Trophoblast cell (in vitro differentiated cells and primary cell): Measurements from ENCODE around the gene IGF1R.

Experiments used
- DNase-seq, 2 donors: peaks; one replicate each; pipeline ENCODE4 v3.0.0-alpha.2; 2016
- H2AFZ ChIP-seq: 2 replicates; pipeline ENCODE4 v1.6.1; 2013; ENCODE audit warnings: low read length, moderate library complexity, mild to moderate bottlenecking; ENCODE audit not compliant: insufficient read depth, poor library complexity
- H2AK5ac ChIP-seq: 2 replicates; pipeline ENCODE4 v1.6.1; 2013; ENCODE audit warnings: mild to moderate bottlenecking, low read length
- H2BK120ac ChIP-seq: 2 replicates; pipeline ENCODE4 v1.6.1; 2013; ENCODE audit warnings: low read length, mild to moderate bottlenecking, moderate library complexity; ENCODE audit not compliant: insufficient read depth, poor library complexity
- H2BK12ac ChIP-seq: 2 replicates; pipeline ENCODE4 v1.6.1; 2013; ENCODE audit warnings: mild to moderate bottlenecking, low read length, moderate library complexity
- H2BK5ac ChIP-seq: 2 replicates; pipeline ENCODE4 v1.6.1; 2013; ENCODE audit warnings: low read length, low read depth, moderate library complexity, mild to moderate bottlenecking; ENCODE audit not compliant: poor library complexity
- H3K14ac ChIP-seq: 2 replicates; pipeline ENCODE4 v1.6.1; 2013; ENCODE audit warnings: mild to moderate bottlenecking, low read length
- H3K18ac ChIP-seq: 2 replicates; pipeline ENCODE4 v1.6.1; 2013; ENCODE audit warnings: mild to moderate bottlenecking, low read length
- H3K23ac ChIP-seq: 2 replicates; pipeline ENCODE4 v1.6.1; 2013; ENCODE audit warnings: low read length
- H3K27ac ChIP-seq: 2 replicates; pipeline ENCODE4 v1.5.1; 2013; ENCODE audit warnings: low read depth, mild to moderate bottlenecking, inconsistent platforms, low read length, moderate library complexity
- H3K27me3 ChIP-seq: 2 replicates; pipeline ENCODE4 v1.6.1; 2013; ENCODE audit warnings: inconsistent platforms, mild to moderate bottlenecking, low read length, moderate library complexity; ENCODE audit not compliant: insufficient read depth
- H3K36me3 ChIP-seq, 2 experiments: 1 replicate in 1 of 2; 2 replicates in 1 of 2; pipeline ENCODE4 v1.6.1; 2013; ENCODE audit warnings: low read length in 2 of 2, mild to moderate bottlenecking in 2 of 2, moderate library complexity in 1 of 2; ENCODE audit not compliant: insufficient read depth in 2 of 2, control insufficient read depth in 1 of 2
- H3K4ac ChIP-seq: 2 replicates; pipeline ENCODE4 v1.6.1; 2013; ENCODE audit warnings: low read depth, mild to moderate bottlenecking, low read length, moderate library complexity
- H3K4me1 ChIP-seq, 2 experiments: 1 replicate in 1 of 2; 2 replicates in 1 of 2; pipeline ENCODE4 v1.6.1; 2013; ENCODE audit warnings: low read length in 2 of 2, mild to moderate bottlenecking in 2 of 2, moderate library complexity in 1 of 2; ENCODE audit not compliant: insufficient read depth in 2 of 2, control insufficient read depth in 1 of 2
- H3K4me2 ChIP-seq: 2 replicates; pipeline ENCODE4 v1.6.1; 2013; ENCODE audit warnings: inconsistent platforms, mild to moderate bottlenecking, low read length, moderate library complexity
- H3K4me3 ChIP-seq: 2 replicates; pipeline ENCODE4 v1.5.1; 2013; ENCODE audit warnings: mild to moderate bottlenecking, low read depth, low read length, inconsistent platforms
- H3K79me1 ChIP-seq: one replicate; pipeline ENCODE4 v1.6.1; 2013; ENCODE audit warnings: low read length
- H3K79me2 ChIP-seq: 2 replicates; pipeline ENCODE4 v1.6.1; 2013; ENCODE audit warnings: low read length, mild to moderate bottlenecking; ENCODE audit not compliant: control insufficient read depth, insufficient read depth, poor library complexity
- H3K9ac ChIP-seq: 2 replicates; pipeline ENCODE4 v1.6.1; 2013; ENCODE audit warnings: mild to moderate bottlenecking, low read length
- H3K9me3 ChIP-seq: 2 replicates; pipeline ENCODE4 v1.6.1; 2013; ENCODE audit warnings: low read depth, mild to moderate bottlenecking, control low read depth, inconsistent platforms, low read length; ENCODE audit not compliant: insufficient read depth
- H4K12ac ChIP-seq: 2 replicates; pipeline ENCODE4 v1.6.1; 2013; ENCODE audit warnings: low read depth, mild to moderate bottlenecking, low read length, moderate library complexity
- H4K8ac ChIP-seq: 2 replicates; pipeline ENCODE4 v1.6.1; 2013; ENCODE audit warnings: low read depth, mild to moderate bottlenecking, low read length, moderate library complexity
- H4K91ac ChIP-seq: one replicate; pipeline ENCODE4 v1.6.1; 2013; ENCODE audit warnings: low read depth, mild to moderate bottlenecking, low read length, moderate library complexity
- WGBS: extraction: QIAGEN DNeasy Blood & Tissue Kit; methylation state at CpG from one replicate; pipeline ENCODE4 v1.1.7; 2013; ENCODE audit warnings: missing lambda C conversion rate; ENCODE audit not compliant: insufficient read length, insufficient coverage; ENCODE audit errors: extremely low coverage; 5-methylcytosine and 5-hydroxymethylcytosine counted together

IGF1R gene

GRCh38 chr15:98823616-98824015, 175.3 kb downstream of the IGF1R start:
- H3K36me3 ChIP-seq, result no peaks in the 10 kb centered on the region
- no peak overlapping the region for H3K4ac ChIP-seq
- no peak overlapping the region for H3K9ac ChIP-seq
- no peak overlapping the region for H3K18ac ChIP-seq
- DNase-seq, result no peak
- H3K79me1 ChIP-seq, result no peaks in the 10 kb centered on the region
- H2AFZ ChIP-seq, result no peak overlapping the region
- H3K4me1 ChIP-seq, result peaks cover 0 to 2% of the 10 kb centered on the region in 2 experiments
- H4K91ac ChIP-seq, result no peak overlapping the region
- no peaks in the 10 kb centered on the region for H3K27me3 ChIP-seq
- no peak overlapping the region for H3K27ac ChIP-seq
- no peak overlapping the region for H3K23ac ChIP-seq
- no peak overlapping the region for H3K4me3 ChIP-seq
- H4K8ac ChIP-seq, result no peak overlapping the region
- no peak overlapping the region for H2AK5ac ChIP-seq
- H3K14ac ChIP-seq, result no peak overlapping the region
- H3K9me3 ChIP-seq, result no peaks in the 10 kb centered on the region
- no peak overlapping the region for H3K4me2 ChIP-seq
- peaks cover 4% of the 10 kb centered on the region for H3K79me2 ChIP-seq
- no peak overlapping the region for H2BK120ac ChIP-seq
- H2BK12ac ChIP-seq, result no peak overlapping the region
- no peak overlapping the region for H2BK5ac ChIP-seq
- H4K12ac ChIP-seq, result no peak overlapping the region

- Histone ChIP-seq H3K18ac (no peak overlapping the region), H3K79me2 (peaks cover 2% of the 10 kb centered on the region), H3K9ac (no peak overlapping the region), H2BK5ac (no peak overlapping the region), H2AK5ac (no peak overlapping the region), H3K4me1 (peaks cover 0 to 2% of the 10 kb centered on the region in 2 experiments), H3K4me3 (no peak overlapping the region), H3K23ac (no peak overlapping the region), H3K36me3 (peaks cover 0 to 2% of the 10 kb centered on the region in 2 experiments), H2AFZ (no peak overlapping the region), H4K8ac (no peak overlapping the region), H2BK12ac (no peak overlapping the region), H4K91ac (no peak overlapping the region), H3K27me3 (no peaks in the 10 kb centered on the region), H3K4ac (no peak overlapping the region), H3K4me2 (no peak overlapping the region), H3K27ac (no peak overlapping the region), H2BK120ac (no peak overlapping the region), H3K9me3 (no peaks in the 10 kb centered on the region), H3K14ac (no peak overlapping the region), H3K79me1 (no peaks in the 10 kb centered on the region), H4K12ac (no peak overlapping the region)
- DNase-seq, result no peak
- WGBS, result no CpG with 5 or more reads among the region's 10 CpGs
Observed at GRCh38 chr15:98824595-98824994, 176.3 kb downstream of the IGF1R start.

- H3K9me3 ChIP-seq, result peaks cover 6% of the 10 kb centered on the region
- no peaks in the 10 kb centered on the region for H3K79me1 ChIP-seq
- no peak overlapping the region for H3K4me3 ChIP-seq
- no peak overlapping the region for H3K4me2 ChIP-seq
- H4K91ac ChIP-seq, result no peak overlapping the region
- no peak overlapping the region for H3K9ac ChIP-seq
- no peak overlapping the region for H3K4ac ChIP-seq
- no peak overlapping the region for H3K18ac ChIP-seq
- H3K79me2 ChIP-seq, result peaks cover 2% of the 10 kb centered on the region
- peaks cover 0 to 2% of the 10 kb centered on the region in 2 experiments for H3K4me1 ChIP-seq
- H2BK5ac ChIP-seq, result no peak overlapping the region
- H3K27me3 ChIP-seq, result no peaks in the 10 kb centered on the region
- no peak overlapping the region for H2AFZ ChIP-seq
- H3K36me3 ChIP-seq, result peaks cover 0 to 12% of the 10 kb centered on the region in 2 experiments
- no peak overlapping the region for H2BK12ac ChIP-seq
- no peak overlapping the region for H4K8ac ChIP-seq
- no peak overlapping the region for H2AK5ac ChIP-seq
- no peak overlapping the region for H2BK120ac ChIP-seq
- no peak overlapping the region for H3K14ac ChIP-seq
- no peak for DNase-seq
- H4K12ac ChIP-seq, result no peak overlapping the region
- H3K23ac ChIP-seq, result no peak overlapping the region
- H3K27ac ChIP-seq, result no peak overlapping the region
- WGBS, result no CpG with 5 or more reads among the region's 3 CpGs
Observed at GRCh38 chr15:98826658-98827057, 178.3 kb downstream of the IGF1R start.

GRCh38 chr15:98827217-98827616, 178.9 kb downstream of the IGF1R start:
- Histone ChIP-seq H2BK5ac (no peak overlapping the region), H3K18ac (no peak overlapping the region), H3K4me2 (no peak overlapping the region), H3K4ac (no peak overlapping the region), H2BK12ac (no peak overlapping the region), H4K12ac (no peak overlapping the region), H3K27me3 (no peaks in the 10 kb centered on the region), H4K8ac (no peak overlapping the region), H2AK5ac (no peak overlapping the region), H3K36me3 (peaks cover 0 to 12% of the 10 kb centered on the region in 2 experiments), H2BK120ac (no peak overlapping the region), H3K14ac (no peak overlapping the region), H3K79me2 (peaks cover 2% of the 10 kb centered on the region), H2AFZ (no peak overlapping the region), H3K27ac (no peak overlapping the region), H3K4me3 (no peak overlapping the region), H3K79me1 (no peaks in the 10 kb centered on the region), H4K91ac (no peak overlapping the region), H3K23ac (no peak overlapping the region), H3K9me3 (peaks cover 6% of the 10 kb centered on the region), H3K9ac (no peak overlapping the region), H3K4me1 (peaks cover 0 to 2% of the 10 kb centered on the region in 2 experiments)
- DNase-seq, result no peak
- no CpG with 5 or more reads among the region's 3 CpGs for WGBS
